Lung microvascular endothelial cell (primary cell): ENCODE data around the gene CNBP. TPM values are rescaled to one million over a fixed set of nuclear protein-coding genes. Genes with fewer than 3 reads are reported as not detected.

Source experiments
- DNase-seq, 2 donors: peaks; one replicate each; pipeline versions ENCODE4 v3.0.0 to v3.0.0-alpha.2; 2010; ENCODE audit warnings: low read depth in 2 of 2
- total RNA-seq: library from RNA; depleted of rRNA; stranded (reverse); fragments of >200 nt; gene quantifications from 2 replicates; pipeline ENCODE4 v1.2.1, GENCODE V29; 2014

CNBP gene
- total RNA-seq, 1 donor from 2014 or later, result 229 TPM

GRCh38 chr3:129131465-129132088, 52.1 kb downstream of the CNBP start:
- DNase-seq, result no peak

DNA sequence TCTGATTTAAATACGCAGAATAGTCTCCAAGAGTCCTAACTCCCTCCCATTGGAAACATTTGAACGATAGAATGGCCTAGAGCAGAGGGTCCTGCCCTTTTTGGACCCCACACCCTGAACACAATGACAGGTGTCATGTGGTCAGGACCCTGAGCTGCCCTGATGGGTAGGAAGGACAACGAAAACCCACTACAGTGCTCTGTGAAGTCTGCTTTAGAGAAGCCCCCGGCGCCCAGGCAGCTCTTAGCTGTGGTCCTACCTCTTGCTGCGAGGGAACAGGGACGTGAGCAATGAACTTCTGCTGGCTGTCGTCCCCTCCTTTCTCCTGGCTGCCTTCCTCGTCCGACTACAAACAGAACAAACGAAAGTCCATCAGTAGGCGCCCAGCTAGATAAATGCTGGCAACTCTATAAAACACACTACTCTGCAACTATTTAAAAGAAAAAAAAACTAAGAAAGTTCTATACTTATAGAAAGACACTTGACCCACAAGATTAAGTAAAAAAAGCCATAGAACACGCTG, 53.3 kb downstream of the CNBP start:
- no peak for DNase-seq

- no peak for DNase-seq
Observed at GRCh38 chr3:129128357-129129155, 55.1 kb downstream of the CNBP start.

GRCh38 chr3:129126726-129127280, 56.9 kb downstream of the CNBP start:
- DNase-seq, result no peak

GRCh38 chr3:129123314-129124060, 60.2 kb downstream of the CNBP start:
- DNase-seq, result no peak

- no peak for DNase-seq
Observed at GRCh38 chr3:129122412-129123011, 61.2 kb downstream of the CNBP start.

DNA sequence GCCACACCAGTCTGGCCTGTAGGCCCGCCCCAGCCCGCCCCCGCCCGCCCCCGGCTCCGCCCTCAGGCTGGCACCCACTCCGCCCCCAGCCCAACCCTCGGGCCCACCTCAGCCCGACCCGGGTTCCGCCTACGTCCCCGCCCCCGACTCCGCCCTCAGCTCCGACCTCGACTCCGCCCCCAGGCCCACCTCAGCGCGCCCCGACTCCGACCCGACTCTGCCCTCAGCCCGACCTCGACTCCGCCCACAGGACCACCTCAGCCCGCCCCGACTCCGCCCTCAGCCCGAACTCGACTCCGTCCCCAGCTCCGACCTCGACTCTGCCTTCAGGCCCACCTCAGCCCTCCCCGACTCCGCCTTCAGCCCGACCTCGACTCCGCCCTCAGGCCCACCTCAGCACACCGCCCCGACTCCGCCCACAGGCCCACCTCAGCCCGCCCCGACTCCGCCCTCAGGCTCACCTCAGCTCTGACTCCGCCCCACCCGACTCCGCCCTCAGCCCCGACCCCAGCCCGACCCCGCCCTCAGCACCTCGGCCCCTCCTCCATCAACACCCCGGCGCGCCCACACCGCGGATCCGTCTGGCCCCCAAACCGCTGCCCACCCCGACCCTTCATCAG, 61.8 kb downstream of the CNBP start, which contains the start of gene RAB43:
Gene RAB43, minus strand, starts transcription at position 13 of the 620 bp plus-strand sequence. CDS start 315 bp downstream, outside the sequence.
- DNase-seq, result peak; percentile 79 to 93

DNA sequence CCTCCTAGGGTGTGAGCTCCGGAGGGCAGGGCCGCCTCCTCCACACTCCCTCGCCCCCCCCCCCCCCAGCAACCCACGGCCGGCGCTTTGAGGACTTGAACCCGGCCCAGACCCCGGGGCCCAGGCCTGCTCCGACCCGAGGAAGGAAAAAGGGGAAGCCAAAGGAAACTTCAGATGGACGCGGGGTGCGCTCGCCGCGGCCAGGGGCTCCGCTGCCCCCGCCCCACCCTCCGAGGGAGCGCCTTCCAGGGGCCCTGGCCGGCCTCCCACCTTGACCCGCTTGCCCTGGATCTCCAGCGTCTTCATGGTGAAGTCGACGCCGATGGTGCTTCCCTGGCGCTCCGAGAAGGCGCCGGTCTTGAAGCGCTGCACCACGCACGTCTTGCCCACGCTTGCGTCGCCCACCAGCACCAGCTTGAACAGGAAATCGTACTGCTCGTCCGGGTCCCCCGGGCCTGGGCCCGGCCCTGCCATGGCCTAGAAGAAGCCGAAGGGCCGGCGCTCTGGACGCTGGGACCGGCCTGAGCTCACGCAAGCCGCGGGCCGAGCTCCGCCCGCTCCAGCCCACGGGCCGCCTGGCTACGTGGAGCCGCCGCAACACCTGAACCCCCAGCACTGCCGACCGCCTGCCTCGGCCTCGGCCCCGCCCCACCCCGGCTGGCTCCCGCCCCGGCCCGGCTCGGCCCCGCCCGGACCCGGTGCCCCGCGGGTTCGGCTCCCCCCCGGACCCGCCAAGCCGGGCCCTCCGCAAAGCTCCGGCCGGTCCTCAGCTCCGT, 62.5 kb downstream of the CNBP start:
- DNase-seq, result peak in 1 of 2 donors; percentile 47

GRCh38 chr3:129120254-129121004, 63.3 kb downstream of the CNBP start:
- DNase-seq, result peak; percentile 90 to 97

- peak in 1 of 2 donors; percentile 68 for DNase-seq
Observed at GRCh38 chr3:129119365-129120100, 64.2 kb downstream of the CNBP start.

DNA sequence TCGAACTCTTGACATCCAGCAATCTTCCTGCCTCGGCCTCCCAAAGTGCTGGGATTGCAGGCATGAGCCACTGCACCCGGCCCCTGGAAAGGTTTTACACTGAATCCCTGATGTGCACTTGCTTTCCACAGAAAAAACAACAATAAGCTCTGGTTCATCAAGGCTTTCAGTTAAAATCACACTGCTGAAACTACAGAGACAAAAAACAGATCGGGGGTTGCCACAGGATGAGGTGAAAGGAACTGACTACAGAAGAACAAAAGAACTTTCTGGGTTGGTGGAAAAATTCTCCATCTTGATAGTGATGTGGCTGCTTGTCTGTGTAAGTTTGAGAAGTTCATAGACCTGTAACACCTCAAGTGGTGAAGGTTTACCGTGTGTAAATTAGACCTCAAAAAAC, 65.0 kb downstream of the CNBP start:
- peak; percentile 25 to 59 for DNase-seq

Other genes starting within 250 kb of the CNBP start
- gene CFAP92, start 189.8 kb downstream of the CNBP start, total RNA-seq, result 0.60 and 0.65 TPM in 2 replicates
- 2.6 and 11.5 TPM in 2 replicates for gene EFCC1, start 182.6 kb downstream of the CNBP start, total RNA-seq
- gene GP9, start 123.1 kb downstream of the CNBP start, total RNA-seq, result not detected in 2 replicates
- 49.0 and 90.9 TPM in 2 replicates for gene RAB43, start 62.1 kb downstream of the CNBP start, total RNA-seq
- 45.0 and 47.9 TPM in 2 replicates for gene ISY1, start 22.8 kb downstream of the CNBP start, total RNA-seq
- gene COPG1, start 65.7 kb upstream of the CNBP start, total RNA-seq, result 159 and 221 TPM in 2 replicates
- gene HMCES, start 95.0 kb upstream of the CNBP start, total RNA-seq, result 18.7 and 20.3 TPM in 2 replicates
- gene EFCAB12, start 244.7 kb upstream of the CNBP start, total RNA-seq, result under 0.01 TPM in 2 replicates